GM21423 (cell line): Measurements from ENCODE around the gene PLAAT2.
"Not testable (repeated sequence)": the region's sequence is repeated elsewhere in the genome, so short reads cannot be mapped to it uniquely, and the experiment has no call there.

Experiments used
- ATAC-seq: cut with Tn5 transposase; IDR thresholded peaks from one replicate; pipeline ENCODE4 v1.9.1; 2021; ENCODE audit warnings: mild to moderate bottlenecking, moderate library complexity; ENCODE audit not compliant: unreplicated experiment

PLAAT2 gene

DNA sequence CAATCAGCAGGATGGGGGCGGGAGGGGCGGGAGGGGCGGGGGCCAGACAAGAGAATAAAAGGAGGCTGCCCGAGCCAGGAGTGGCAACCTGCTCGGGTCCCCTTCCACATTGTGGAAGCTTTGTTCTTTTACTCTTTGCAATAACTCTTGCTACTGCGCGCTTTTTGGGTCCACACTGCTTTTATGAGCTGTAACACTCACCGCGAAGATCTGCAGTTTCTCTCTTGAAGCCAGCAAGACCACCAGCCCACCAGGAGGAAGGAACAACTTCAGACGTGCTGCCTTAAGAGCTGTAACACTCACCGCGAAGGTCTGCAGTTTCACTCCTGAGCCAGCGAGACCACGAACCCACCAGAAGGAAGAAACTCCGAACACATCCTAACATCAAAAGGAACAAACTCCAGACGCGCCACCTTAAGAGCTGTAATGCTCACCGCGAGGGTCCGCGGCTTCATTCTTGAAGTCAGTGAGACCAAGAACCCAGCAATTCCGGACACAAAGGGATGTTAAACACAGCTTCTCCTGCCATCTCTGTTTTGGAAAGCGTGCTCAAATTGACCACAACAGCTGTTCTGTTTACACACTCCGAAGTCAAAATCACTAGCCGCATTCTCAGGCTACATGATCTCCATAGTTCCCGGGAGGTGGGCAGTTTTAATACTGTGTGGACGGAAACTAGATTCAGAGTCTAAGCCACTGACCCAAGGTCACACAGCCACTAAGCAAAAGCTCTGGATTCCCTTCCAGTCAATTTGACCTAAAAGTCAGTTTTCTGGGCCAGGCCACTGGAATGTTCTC lies 11.9 kb downstream of the PLAAT2 start:
- no peak for ATAC-seq

DNA sequence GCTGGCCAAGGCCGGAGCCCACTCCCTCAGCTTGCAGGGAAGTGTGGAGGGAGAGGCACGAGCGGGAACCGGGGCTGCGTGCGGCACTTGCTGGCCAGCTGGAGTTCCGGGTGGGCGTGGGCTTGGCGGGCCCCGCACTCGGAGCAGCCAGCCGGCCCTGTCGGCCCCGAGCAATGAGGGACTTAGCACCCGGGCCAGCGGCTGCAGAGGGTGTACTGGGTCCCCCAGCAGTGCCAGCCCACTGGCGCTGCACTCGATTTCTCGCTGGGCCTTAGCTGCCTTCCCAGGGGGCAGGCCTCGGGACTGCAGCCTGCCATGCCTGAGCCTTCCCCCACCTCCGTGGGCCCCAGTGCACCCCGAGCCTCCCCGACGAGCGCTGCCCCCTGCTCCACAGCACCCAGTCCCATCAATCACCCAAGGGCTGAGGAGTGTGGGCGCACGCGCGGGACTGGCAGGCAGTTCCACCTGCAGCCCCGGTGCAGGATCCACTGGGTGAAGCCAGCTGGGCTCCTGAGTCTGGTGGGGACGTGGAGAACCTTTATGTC lies 13.0 kb downstream of the PLAAT2 start:
- not testable (repeated sequence) for ATAC-seq

DNA sequence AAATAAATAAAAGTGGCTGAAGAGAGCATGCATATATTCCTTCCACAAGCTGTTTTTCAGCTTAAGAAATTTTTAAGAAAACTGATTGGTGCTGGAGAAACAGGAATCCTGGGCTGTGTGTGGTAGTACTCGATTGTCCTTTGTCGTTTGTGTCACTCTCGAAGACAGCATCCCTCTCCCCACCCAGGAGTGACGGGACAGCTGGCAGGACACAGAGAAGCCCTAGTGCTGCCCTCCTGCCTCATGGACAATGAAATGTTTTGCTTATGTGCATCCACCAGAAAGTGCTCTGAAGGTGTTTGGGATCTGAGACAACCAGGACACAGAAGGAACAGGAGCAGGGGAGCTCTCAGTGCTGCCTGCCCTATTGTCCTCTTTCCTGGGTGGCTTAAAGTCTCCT lies 13.8 kb downstream of the PLAAT2 start:
- ATAC-seq = no peak

DNA sequence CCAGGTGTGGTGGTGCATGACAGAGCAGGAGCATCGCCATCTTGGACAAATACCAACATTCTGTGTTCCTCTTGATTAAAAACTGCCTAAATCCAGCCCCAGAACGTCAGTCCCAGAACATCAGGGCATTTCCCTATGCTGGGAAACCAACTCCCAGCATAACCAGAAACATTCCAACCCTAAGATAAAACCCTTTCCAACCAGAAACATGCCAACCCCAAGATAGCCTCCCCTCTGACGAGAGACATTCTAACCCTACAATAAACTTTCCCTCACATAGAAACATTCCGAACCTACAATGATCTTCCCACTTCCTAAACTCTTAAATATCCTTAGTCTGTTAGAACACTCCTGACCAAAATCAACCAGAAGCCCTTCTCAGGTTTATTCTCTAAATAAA lies 15.0 kb downstream of the PLAAT2 start:
- ATAC-seq = no peak

DNA sequence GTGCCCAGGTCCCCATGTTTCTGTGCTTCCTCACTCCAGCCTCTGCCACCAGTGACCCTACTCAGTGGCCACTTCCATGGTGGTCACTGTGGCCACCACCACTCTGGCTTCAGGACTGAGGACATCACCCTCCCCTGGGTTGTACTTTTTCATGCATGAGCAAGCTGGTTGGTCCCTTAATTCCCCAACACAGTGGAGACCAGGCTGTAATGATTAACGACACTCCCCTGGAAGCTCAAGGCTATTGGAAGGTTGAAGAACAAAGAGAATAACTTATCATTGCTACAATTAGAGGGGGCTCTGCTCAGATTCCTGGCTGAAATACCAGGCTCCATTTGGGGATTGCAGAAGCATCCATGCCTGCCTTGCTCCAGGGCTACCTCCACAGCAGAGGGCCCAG lies 16.1 kb downstream of the PLAAT2 start:
- ATAC-seq = no peak

DNA sequence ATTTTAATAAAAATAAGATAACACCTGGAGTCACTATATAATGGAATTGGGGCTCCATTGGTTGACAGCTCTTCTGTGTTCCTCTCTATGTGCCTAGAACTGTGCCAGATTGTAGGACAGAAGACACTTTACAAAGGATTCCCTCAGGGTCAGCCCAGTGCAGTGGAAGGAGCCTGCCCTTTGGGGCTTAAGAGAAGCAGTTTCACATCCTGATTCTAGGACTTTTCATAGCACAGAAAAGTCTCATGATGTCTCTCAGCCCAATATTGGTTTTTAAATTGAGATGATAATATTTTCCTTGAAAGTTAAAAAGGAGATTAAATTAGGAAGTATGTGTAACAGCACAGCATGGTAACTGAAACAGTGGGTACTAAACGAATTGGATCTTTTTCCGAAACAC lies 19.5 kb downstream of the PLAAT2 start:
- ATAC-seq = no peak

DNA sequence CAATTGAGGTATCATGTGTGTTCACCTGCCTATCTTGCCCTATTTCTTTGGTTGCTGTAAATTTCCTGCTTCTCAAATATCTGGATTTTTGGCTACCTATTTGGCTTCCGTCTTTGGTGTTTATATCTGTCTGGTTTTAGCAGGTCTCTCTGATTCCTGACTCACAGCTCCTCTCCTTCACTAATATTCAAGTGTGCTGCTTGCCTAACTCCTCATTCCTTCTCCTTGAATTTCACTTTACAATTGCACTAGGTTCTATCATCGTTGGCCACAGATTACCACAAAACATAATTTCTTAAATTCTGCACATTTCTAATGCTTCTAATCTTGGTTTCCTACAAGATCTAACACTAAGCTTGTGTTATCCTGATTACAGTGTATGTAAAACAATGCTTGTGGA lies 20.7 kb downstream of the PLAAT2 start:
- ATAC-seq = not testable (repeated sequence)

DNA sequence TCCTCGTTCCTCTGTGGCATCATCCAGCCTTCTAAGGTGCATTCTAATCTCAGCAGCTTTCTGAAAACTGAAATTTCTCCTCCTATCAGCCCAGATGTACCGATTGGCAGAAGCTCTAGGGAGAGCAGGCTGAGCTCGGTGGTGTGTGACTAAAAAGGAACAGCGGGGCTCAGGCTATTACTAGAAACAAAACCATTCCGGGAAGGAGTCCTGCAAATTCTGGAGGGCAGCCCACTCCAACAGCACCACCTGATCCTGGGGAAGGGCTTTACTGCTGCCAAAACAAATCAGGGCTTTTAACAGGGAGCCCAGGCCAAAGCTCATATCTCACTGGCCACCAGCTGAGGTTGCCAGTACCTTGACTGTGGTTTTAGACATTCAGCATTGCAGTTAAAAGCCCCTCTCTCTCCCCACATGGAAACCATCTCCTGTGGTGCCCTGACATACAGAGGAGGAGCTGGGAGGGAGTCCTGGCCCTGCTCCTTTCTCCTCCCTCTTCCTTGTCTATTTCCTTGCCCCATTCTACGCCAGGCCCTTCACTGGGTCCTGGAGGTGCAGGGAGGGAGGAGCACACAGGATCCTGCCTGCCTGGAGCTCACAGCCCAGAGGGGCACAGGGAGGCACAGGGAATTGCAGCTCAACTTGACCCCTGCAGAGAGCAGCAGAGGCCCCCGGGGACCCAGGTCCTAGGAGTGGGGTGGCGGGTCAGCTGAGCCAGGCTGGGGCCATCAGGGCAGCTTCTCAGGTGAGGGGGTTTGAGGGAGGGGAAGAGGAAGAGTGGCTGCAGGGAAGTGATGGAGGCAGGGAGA lies 25.7 kb downstream of the PLAAT2 start:
- no peak for ATAC-seq

DNA sequence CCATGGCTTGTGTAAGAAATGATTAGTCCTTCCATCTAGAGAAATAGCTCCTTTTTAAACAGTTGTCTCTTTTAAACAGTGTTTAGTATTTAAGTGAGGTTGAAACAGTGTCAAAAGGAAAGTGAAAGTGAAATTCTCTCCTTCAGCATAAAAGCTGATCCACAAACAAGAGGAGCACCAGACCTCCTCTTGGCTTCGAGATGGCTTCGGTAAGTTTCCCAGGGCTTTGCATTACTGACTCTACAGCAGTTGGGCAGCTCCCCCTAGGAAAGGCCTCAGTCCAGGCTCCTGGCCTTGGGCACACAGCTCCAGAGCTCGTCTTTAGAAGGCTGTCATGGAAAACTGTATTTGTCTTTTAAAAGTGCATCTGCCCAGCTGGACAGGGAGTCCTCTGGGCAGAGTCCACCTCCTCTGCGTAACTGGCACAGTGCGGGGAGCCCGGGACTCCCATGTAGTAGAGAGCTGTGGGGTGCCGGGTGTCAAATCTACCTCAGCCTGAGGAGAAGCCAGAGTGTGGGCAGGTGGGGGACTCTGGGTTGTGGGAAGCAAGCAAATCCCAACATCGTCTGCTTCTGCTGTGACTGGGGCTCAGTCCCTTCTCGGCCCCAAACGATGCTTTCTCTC lies 26.4 kb downstream of the PLAAT2 start, which contains the start of gene PLAAT4:
Gene PLAAT4, plus strand, starts transcription at position 140 of the 624 bp plus-strand sequence. Its CDS starts 61 bp downstream, at position 201.
- ATAC-seq = no peak

DNA sequence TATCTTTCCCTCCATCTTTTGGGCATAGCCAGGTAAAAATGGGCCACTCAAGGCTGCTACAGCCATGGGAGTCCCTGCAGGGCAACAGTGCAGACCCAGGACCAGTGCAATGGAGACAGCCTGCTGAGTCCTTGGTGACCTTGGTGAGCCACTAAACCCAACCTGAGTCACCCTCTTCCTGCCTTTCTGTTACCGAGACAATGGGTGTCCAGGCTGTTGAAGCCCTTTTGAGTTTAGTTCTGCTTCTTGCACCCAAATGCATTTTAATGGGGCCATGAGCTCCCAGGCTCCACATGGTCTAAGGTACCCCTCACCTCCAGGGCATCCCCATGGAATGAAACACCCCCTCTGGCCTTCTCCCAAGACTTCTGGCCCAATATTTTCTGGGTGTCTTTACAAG lies 27.4 kb downstream of the PLAAT2 start:
- ATAC-seq = no peak

DNA sequence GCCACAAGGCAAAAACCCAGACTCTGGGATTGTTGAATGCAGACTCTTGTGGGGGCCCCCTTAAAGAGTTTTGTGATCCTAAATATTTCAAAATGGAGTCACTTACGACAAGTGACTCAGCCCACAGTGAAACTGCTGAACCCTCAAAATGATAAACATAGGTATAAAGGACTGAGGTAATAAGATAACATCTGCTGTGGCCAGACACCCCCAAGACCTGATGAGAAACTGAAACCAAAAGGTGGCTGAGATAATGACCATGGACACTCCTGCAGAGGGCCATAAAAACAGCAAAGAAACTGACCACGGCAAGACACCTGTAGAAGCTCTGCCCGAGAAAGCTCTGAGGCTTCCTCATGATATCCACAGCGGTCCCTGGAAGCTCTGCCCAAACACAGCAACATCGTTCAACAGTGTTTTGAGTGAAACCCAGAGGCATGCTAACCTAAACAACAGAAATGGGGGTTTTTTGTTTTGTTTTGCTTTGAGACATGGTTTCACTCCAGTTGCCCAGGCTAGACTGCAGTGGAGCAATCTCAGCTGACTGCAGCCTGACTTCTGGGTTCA lies 28.2 kb downstream of the PLAAT2 start:
- ATAC-seq = no peak

DNA sequence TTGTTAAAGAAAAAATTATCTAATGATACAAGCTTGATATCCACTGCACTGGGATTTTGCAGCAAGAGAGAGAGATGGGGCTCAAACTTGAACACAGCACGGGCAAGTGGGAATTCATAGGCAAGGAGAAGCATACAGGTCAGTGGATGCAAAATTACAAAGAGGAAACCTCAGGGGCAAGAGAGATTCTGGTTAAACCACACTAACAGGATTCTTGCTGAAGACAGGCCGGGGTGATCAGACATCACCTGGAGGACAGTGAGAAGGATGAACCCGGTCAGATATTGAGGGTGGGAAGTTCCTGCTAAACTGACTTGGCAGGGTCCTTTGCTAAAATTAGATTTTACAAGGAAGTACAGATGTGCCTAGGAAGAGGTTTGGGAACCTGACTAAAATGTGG lies 29.1 kb downstream of the PLAAT2 start:
- no peak for ATAC-seq

DNA sequence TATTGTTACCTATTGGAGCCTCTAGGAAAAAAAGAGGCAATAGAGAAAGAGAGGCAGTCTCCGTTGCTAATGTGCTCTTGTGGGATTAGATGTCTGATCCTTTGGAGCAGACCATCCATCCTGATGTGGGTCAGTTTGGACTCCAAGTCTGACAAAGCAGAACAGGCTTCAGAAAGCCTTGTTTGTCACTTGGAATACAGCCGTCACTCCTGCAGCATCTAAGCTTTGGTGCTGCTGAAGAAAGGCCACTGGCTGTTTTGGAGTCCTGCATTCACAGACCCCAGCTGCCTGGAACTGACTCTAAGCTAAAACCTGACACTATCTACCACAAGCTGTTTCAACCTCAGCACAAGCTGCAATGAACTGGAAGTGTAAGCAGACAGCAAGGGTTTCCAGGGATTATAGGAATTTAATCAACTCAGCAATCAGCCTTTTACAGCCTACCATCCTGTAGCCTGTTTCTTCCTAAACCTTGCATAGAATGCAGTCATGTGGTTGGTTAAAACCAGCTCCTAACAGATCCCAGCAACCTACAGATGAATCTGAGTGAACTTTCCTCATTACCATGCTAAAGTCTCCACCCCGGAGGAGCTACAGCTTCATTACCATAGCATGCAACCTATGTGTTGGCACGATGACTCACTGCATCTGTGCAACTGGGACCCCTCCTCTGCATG lies 30.2 kb downstream of the PLAAT2 start:
- ATAC-seq = no peak

DNA sequence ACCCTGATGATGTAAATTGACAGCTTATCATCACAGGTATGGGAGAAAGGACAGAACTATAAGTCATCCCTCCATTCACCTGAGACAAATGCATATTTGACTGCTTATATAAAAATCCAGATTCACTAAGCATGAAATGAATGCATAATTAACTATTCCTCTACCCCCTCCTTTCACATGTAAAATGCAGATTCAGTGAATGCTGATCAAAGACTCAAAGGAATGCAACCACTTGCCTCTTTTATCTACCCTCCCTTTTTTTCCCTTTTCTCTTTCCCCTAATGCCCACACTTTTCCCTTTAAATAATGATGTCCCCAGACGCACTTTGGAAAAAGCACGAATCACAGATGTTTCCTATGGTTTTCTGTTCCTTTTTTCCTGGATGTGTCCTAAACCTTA lies 31.1 kb downstream of the PLAAT2 start:
- no peak for ATAC-seq

DNA sequence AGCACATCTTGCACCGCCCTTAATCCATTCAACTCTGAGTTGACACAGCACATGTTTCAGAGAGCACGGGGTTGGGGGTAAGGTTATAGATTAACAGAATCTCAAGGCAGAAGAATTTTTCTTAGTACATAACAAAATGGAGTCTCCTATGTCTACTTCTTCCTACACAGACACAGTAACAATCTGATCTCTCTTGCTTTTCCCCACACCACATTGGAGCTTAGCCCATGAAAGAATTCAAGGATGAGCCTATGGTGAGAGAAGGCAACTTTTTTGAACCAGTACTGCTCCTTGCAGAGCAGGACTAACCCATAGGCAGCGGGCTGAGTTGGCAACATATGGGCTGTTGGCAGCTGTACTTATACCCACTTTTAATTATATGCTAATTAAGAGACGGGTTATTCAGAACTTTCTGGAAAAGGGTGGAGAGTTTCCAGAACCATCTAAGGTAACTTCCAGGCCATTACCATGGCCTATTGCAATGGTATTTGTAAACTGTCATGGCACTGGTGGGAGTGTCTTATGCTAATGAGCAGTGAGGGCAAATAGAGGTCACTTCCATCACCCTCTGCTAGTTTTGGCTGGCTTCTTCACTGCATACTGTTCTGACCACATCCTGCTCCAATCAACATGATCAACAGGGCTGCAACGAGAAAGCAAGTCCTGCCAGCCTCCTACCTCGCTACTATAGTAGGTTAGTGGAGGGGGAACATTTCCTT lies 31.9 kb downstream of the PLAAT2 start:
- peak; percentile 82 for ATAC-seq

DNA sequence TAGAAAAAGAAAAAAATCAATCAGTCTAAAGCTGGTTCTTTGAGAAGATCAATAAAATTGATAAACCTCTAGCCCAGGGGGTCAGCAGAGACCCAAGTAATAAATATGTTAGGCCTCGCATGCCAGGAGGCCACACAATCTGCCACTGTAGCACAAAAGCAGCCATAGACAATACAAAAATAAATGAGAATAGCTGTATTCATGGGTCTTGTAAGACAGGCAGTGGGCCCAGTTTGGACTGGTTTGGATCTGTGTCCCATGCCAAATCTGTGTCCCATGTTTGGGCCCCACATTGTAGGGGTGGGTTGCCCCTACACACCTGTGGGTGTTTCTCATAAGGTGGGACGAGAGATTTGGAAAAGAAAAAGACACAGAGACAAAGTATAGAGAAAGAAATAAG lies 33.2 kb downstream of the PLAAT2 start:
- no peak for ATAC-seq

DNA sequence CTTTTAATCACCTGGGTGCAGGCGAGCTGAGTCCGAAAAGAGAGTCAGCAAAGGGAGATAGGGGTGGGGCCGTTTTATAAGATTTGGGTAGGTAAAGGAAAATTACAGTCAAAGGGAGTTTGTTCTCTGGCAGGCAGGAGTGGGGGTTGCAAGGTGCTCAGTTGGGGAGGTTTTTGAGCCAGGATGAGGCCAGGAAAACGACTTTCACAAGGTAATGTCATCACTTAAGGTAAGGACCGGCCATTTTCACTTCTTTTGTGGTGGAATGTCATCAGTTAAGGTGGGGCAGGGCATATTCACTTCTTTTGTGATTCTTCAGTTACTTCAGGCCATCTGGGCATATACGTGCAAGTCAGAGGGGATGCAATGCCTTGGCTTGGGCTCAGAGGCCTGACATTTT lies 33.8 kb downstream of the PLAAT2 start:
- not testable (repeated sequence) for ATAC-seq

DNA sequence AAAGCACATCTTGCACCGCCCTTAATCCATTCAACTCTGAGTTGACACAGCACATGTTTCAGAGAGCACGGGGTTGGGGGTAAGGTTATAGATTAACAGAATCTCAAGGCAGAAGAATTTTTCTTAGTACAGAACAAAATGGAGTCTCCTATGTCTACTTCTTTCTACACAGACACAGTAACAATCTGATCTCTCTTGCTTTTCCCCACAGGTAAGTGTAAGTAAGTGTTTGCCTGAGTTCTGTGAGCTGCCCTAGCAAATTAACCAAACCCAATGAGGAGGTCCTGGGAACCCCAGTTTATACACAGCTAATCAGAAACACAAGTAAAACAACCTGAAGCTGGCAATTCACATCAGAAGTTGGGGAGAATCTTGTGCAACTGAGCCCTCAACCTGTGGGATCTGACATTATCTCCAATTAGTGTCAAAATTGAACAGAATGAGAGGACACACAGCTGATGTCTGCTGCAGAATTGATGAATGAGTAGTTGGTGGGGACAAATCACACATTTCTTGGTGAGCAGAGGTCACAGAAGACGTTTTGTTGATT lies 34.4 kb downstream of the PLAAT2 start:
- ATAC-seq = not testable (repeated sequence)

DNA sequence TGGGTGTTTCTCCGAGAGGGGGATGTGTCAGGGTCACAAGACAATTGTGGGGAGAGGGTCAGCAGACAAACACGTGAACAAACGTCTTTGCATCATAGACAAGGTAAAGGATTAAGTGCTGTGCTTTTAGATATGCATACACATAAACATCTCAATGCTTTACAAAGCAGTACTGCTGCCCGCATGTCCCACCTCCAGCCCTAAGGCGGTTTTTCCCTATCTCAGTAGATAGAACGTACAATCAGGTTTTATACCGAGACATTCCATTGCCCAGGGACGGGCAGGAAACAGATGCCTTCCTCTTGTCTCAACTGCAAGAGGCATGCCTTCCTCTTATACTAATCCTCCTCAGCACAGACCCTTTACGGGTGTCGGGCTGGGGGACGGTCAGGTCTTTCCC lies 35.0 kb downstream of the PLAAT2 start:
- ATAC-seq = not testable (repeated sequence)

DNA sequence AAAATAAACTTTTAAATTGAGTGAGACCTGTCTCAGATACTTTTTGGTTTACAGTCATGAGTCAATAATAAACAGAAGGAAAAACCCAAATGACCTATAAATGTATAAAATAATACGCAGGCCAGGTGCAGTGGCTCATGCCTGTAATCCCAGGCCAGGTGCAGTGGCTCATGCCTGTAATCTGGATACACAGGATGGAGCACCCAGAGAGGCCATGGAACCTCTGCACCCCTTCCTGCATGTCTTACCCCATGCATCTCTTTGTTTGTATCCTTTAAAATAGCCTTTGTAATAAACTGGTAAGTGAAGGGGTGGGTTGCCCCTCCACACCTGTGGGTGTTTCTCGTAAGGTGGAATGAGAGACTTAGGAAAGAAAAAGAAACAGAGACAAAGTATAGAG lies 35.5 kb downstream of the PLAAT2 start:
- no peak for ATAC-seq
